HG03095 (cell line): ENCODE data around the gene KCTD19.

Experiments used
- ATAC-seq: cut with Tn5 transposase; IDR thresholded peaks from one replicate; pipeline ENCODE4 v1.9.1; 2021; ENCODE audit warnings: moderate library complexity; ENCODE audit not compliant: unreplicated experiment

Gene KCTD19

DNA sequence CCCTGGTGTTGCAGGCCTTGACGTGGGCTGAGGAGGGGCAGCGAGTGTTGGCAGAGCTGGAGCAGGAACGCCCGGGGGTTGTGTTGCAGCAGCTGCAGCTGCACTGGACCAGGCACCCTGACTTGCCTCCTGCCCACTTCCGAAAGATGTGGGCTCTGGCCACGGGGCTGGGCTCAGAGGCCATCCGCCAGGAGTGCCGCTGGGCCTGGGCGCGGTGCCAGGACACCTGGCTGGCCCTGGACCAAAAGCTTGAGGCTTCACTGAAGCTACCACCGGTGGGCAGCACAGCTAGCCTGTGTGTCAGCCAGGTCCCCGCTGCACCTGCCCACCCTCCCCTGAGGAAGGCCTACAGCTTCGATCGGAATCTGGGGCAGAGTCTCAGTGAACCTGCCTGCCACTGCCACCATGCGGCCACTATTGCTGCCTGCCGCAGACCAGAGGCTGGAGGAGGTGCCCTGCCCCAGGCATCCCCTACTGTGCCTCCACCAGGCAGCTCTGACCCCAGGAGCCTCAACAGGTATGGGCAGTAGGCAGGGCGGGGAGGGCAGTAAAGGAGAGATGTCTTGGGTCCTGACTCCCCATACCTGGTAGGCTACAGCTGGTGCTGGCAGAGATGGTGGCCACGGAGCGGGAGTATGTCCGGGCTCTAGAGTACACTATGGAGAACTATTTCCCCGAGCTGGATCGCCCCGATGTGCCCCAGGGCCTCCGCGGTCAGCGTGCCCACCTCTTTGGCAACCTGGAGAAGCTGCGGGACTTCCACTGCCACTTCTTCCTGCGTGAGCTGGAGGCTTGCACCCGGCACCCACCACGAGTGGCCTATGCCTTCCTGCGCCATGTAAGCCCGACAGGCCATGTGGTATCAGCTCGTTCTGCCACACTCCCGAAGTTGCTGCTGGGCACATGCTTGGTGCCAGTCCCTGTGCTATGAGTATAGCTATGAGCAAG is 41.6 kb downstream of the KCTD19 start:
- ATAC-seq: no peak

- ATAC-seq: no peak
Measured at GRCh38 chr16:67283826-67284555, 42.5 kb downstream of the KCTD19 start.

DNA sequence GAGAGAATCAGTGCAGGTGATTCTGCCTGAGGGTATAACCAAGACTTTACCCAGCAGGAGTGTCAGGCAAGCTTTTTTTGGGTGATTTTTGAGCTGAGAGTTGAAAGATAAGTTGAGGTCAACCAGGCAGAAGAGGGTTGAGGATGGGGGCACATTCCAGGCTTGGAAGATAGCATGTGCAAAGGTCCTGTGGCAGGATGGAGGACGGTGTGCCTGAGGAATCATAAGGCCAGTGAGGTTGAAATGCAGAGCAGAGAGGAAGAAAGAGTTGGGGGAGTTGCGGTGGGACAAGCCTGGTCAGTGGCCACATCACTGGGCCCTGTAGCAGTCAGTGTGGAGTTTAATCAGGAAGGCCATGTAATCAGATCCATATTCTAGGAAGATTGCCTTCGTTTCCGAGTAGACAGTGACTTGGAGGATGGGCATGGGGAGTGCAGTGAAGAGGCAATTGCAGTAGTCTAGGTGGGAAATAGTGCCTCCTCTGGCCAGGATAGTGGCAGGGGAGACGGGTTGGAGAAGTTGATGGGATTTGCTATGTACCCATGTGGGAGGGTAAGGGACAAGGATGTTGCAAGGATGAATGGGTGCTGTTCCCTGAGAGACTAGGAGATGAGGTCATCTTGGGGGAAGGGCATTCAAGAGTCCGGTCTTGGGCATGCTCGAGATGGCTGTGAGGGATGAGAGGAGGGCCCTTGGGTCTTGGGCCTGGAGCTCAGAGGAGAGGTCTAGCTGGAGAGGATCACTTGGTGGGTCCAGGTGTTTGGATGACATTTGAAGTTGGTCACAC is 43.3 kb downstream of the KCTD19 start:
- ATAC-seq: no peak

DNA sequence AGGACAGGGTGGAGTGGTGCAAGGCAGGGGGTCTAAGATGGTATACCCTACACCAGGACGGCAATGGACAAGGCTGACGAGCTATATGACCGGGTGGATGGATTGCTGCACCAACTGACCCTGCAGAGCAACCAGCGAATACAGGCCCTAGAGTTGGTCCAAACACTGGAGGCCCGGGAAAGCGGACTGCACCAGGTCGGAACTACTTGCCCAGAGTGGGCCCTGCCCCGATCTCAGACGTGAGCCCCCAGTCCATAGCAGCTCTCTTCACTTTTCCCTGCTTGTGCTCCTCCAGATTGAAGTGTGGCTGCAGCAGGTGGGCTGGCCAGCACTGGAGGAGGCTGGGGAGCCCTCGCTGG is 44.1 kb downstream of the KCTD19 start:
- ATAC-seq: no peak

- ATAC-seq: no peak
Measured at GRCh38 chr16:67281536-67282446, 44.8 kb downstream of the KCTD19 start.

GRCh38 chr16:67280090-67281015 is 46.2 kb downstream of the KCTD19 start:
- no peak for ATAC-seq

DNA sequence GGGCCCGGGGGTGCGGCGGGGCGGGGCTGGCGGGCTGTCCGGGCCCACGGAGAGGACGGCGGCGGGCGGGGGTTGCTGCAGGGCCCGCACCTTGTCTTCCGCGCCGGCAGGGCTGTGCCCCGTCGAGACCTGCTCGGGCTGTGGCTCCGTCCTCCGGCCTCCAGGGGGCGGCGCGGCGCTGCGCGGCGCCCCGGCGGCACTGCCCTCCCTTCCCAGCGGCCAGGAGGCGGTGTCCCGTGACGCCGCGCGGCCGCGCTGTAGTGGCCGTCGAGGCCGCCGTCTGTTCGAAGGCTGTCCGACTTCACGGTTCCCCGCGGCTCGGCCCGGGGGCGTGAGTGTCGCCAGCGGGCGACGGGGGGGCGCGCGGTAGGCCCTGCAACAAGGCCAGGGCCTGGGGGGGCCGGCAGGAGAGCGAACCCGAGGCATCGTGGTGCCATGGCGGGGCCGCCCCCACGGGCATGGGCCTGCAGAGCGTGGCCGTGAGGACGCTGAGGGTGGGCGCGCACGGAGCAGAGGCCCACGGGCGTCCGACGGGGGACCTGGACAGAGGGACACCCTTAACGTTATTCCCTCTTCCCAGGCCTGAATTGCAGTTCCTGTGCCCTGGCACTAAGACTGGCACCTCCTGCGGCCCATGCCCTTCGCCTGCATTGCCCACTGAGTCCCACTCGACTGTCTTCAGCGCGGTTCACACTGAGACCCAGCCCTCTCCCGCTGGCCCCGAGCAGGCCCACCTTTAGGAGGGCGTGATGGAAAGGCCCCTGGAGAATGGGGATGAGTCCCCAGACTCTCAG is 47.0 kb downstream of the KCTD19 start, which contains the start of gene PLEKHG4:
Gene PLEKHG4, plus strand, starts transcription at position 237 of the 794 bp plus-strand sequence. Its CDS starts 513 bp downstream, at position 750.
- peak; percentile 87 for ATAC-seq

DNA sequence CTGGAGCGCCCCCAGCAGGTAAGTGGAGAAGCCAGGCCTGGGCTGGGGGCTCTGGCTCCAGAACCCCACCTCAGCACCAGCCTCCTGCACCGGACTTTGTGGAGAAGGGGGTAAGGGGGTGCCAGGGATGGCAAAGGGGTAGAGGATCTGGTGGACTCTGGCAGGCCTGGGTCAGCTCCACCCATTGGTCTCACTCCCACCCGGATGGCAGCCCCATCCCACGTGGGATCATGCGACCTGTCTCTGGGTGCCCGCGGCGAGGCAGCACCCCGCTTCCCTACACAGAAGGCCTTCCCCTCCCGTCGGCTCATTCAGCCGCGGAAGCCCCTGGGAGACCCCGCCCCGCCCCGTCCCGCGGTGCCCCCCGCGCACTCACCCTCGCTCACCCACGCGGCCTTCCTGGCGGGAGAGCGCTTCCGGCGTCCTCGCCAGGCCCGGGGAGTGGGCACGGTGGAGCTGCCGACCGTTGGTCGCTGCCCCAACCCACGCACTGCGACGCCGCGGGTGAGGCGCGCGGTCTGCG is 47.7 kb downstream of the KCTD19 start:
- peak; percentile 33 for ATAC-seq

DNA sequence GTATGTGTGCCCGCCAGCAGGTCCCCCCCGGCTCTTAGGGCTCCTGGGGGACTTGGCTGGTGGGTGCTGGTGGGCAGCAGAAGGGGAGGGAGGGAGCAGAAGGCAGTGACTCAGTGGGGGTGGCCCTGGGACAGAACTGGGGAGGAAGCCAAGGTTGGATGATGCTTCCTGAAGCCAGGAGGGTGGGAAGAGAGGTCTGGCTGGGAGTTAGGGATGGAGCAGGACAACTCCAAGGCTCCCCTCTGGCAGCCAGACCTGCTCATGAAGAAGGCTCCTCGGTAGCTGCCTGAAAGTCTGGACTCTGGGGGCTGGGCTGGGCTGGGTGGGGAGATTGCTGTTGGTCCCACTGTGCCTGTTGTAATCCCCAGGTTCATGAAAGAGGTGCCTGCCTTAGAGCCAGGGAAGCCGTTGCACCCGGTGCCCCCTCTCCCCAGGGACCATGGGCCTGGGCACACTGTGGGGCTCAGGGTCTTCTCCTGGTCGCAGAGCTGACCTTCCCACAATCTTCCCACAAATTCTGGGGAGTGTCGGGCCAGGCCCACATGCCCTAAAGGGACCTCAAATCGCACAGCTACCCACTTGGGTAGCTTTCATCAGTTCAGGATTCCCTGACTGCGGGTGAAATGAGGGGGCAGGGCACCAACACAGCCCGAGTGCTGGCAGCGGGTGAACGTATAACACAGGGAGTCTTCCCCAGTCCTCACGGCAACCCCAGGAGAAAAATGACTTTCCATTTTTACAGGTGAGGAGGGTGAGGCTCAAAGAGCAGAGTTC is 48.4 kb downstream of the KCTD19 start:
- no peak for ATAC-seq

- ATAC-seq: no peak
Measured at GRCh38 chr16:67277294-67277998, 49.1 kb downstream of the KCTD19 start.

GRCh38 chr16:67275321-67275720 is 51.2 kb downstream of the KCTD19 start:
- no peak for ATAC-seq

DNA sequence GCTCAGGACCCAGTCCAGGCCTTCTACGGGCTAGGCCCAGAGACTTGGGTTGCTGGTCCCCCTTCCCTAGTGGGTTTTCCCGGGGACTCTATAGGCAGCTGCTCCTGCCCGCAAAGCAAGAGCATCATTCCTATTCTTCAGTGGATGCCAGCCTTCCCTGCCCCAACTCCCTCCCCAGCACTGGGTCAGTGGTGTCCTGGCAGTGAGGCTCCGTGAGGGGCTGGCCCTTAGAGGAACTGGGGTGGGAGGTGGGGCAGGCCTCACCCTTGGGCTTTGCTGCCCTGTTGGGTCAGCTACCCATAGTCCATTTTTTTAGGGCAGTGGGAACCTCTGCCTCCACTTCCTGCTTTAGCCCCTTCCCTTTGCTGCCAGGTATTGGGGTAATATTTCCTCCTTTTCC is 55.1 kb downstream of the KCTD19 start:
- no peak for ATAC-seq

DNA sequence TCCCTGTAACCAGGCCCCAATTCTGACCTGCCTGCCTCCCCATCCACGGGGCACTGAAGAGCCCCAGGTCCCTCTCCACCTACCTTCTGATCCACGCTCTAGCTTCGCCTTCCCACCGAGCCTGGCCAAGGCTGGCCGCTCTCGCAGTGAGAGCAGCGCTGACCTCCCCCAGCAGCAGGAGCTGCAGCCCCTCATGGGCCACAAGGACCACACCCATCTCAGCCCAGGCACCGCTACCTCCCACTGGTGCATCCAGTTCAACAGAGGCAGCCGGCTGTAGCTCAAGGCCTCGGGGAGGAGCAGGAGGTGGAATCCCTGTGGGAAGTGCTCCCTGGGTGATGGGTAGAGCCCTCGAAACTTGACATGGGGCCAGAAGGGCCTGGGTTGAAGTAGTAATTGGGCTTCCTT is 55.6 kb downstream of the KCTD19 start:
- no peak for ATAC-seq

- ATAC-seq: no peak
Measured at GRCh38 chr16:67269766-67270165, 56.8 kb downstream of the KCTD19 start.

GRCh38 chr16:67268136-67268579 is 58.4 kb downstream of the KCTD19 start:
- ATAC-seq: no peak

DNA sequence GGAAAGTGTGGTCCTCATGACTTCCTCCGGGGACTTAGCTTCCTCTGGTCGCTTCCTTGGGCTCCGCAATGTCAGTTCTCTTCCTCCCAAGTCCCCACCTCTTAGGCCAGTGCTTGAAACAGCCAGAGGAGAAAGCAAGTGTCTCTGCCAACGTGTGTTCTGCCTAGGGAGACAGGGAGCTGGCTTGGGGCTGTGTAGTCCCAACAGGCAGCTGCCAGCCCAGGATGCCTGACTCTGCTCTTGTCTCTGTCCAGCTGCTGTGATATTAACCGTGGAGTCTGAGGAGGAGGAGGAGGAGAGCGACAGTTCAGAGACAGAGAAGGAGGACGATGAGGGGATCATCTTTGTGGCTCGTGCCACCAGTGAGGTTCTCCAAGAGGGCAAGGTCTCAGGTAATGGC is 60.7 kb downstream of the KCTD19 start:
- ATAC-seq: no peak

DNA sequence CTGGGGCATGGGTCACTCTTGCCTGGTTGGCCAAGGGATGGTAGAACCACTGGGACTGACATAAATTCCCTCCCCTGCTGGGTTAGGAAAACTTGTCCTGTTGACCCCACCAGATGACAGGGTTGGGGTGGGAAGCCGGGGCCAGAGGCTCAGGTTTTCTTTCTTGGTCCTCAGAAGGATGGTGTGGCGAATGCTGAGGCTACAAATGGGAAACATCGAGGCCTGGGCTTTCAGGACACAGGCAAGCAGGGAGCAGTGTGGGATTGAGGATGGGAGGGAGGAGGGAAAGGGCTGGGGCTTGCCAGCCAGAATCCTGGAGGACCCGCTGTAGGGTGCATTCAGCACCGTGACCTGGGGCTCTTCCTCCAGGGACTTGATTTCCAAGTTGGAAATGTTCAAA is 61.7 kb downstream of the KCTD19 start:
- ATAC-seq: no peak
